Measurements from ENCODE around the gene LSR.

Gene LSR

DNA sequence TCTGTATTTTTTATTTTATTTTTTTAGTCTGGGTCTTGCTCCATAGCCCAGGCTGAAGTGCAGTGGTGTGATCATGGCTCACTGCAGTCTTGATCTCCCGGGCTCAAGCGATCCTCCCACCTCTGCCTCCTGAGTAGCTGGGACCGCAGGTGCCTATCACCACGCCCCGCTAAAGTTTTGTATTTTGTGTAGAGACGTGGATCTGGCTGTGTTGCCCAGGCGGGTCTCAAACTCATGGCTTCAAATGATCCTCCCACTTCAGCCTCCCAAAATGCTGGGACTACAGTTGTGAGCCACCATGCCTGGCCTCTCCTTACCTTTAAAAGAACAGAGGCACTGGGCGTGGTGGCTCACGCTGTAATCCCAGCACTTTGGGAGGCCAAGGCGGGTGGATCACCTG, 38.9 kb downstream of the LSR start:
- no peaks in the 10 kb centered on the region for H3K27me3 ChIP-seq (replicated peaks; ENCODE audit: control insufficient read depth, insufficient read depth, low read length, poor library complexity, severe bottlenecking)
- H3K27ac ChIP-seq (ENCODE audit: insufficient read depth, low read length, poor library complexity, severe bottlenecking), result no peak overlapping the region
- no peaks in the 10 kb centered on the region for H3K9me3 ChIP-seq (ENCODE audit: control insufficient read depth, low read length)
- no peaks in the 10 kb centered on the region for H3K4me1 ChIP-seq (ENCODE audit: control insufficient read depth, insufficient read depth, low read length, poor library complexity, severe bottlenecking)
- DNase-seq, result no peak
- H3K36me3 ChIP-seq (ENCODE audit: control insufficient read depth, insufficient read depth, low read length), result no peaks in the 10 kb centered on the region
- no peak overlapping the region for H3K4me3 ChIP-seq (ENCODE audit: insufficient read depth, low read depth, low read length, poor library complexity, severe bottlenecking)

DNA sequence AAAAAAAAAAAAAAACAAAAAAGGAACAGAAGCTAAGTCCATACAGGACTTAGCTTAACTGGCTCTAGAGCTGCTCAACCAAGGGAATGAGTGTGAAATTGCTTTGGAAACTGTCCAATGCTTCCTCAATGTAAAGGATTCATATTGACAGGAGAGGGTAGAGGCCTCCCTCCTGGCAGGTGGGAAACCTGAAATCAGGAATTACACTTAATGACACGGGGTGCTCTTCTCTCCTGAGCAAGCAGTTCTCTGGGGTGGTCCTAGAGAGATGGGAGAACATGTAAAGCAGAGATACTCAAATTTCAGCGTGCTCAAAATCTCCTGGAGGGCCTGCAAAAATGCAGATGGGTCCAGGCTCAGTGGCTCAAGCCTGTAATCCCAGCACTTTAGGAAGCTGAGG, 39.5 kb downstream of the LSR start:
- no peak for DNase-seq
- Histone ChIP-seq H3K4me1 (ENCODE audit: control insufficient read depth, insufficient read depth, low read length, poor library complexity, severe bottlenecking) (no peaks in the 10 kb centered on the region), H3K4me3 (ENCODE audit: insufficient read depth, low read depth, low read length, poor library complexity, severe bottlenecking) (no peak overlapping the region), H3K27me3 (replicated peaks; ENCODE audit: control insufficient read depth, insufficient read depth, low read length, poor library complexity, severe bottlenecking) (no peaks in the 10 kb centered on the region), H3K9me3 (ENCODE audit: control insufficient read depth, low read length) (no peaks in the 10 kb centered on the region), H3K27ac (ENCODE audit: insufficient read depth, low read length, poor library complexity, severe bottlenecking) (no peak overlapping the region), H3K36me3 (ENCODE audit: control insufficient read depth, insufficient read depth, low read length) (no peaks in the 10 kb centered on the region)

DNA sequence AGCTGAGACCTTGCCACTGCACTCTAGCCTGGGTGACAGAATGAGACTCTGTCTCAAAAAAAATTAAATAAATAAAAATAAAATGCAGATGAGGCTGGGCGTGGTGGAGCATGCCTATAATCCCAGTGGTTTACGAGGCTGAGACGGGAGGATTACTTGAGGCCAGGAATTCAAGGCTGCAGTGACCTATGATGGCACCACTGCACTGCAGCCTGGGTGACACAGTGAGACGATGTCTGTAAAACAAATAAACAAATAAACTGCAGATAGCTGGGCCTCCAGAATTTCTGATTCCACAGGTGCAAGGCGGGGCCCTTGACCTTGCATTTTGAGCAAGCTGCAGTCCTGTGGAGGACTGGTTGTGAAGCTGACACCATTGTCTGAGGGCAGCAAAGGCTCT, 40.1 kb downstream of the LSR start:
- H3K27ac ChIP-seq (ENCODE audit: insufficient read depth, low read length, poor library complexity, severe bottlenecking), result no peak overlapping the region
- no peak overlapping the region for H3K4me3 ChIP-seq (ENCODE audit: insufficient read depth, low read depth, low read length, poor library complexity, severe bottlenecking)
- no peaks in the 10 kb centered on the region for H3K9me3 ChIP-seq (ENCODE audit: control insufficient read depth, low read length)
- no peak for DNase-seq
- H3K4me1 ChIP-seq (ENCODE audit: control insufficient read depth, insufficient read depth, low read length, poor library complexity, severe bottlenecking), result no peaks in the 10 kb centered on the region
- H3K27me3 ChIP-seq (replicated peaks; ENCODE audit: control insufficient read depth, insufficient read depth, low read length, poor library complexity, severe bottlenecking), result no peaks in the 10 kb centered on the region
- no peaks in the 10 kb centered on the region for H3K36me3 ChIP-seq (ENCODE audit: control insufficient read depth, insufficient read depth, low read length)

- no peaks in the 10 kb centered on the region for H3K9me3 ChIP-seq (ENCODE audit: control insufficient read depth, low read length)
- no peaks in the 10 kb centered on the region for H3K36me3 ChIP-seq (ENCODE audit: control insufficient read depth, insufficient read depth, low read length)
- no peaks in the 10 kb centered on the region for H3K27me3 ChIP-seq (replicated peaks; ENCODE audit: control insufficient read depth, insufficient read depth, low read length, poor library complexity, severe bottlenecking)
- H3K27ac ChIP-seq (ENCODE audit: insufficient read depth, low read length, poor library complexity, severe bottlenecking), result no peak overlapping the region
- peaks cover 1% of the 10 kb centered on the region for H3K4me1 ChIP-seq (ENCODE audit: control insufficient read depth, insufficient read depth, low read length, poor library complexity, severe bottlenecking)
- DNase-seq, result no peak
- no peak overlapping the region for H3K4me3 ChIP-seq (ENCODE audit: insufficient read depth, low read depth, low read length, poor library complexity, severe bottlenecking)
These were observed 41.8 kb downstream of the LSR start for GRCh38 chr19:35290381-35291127.

DNA sequence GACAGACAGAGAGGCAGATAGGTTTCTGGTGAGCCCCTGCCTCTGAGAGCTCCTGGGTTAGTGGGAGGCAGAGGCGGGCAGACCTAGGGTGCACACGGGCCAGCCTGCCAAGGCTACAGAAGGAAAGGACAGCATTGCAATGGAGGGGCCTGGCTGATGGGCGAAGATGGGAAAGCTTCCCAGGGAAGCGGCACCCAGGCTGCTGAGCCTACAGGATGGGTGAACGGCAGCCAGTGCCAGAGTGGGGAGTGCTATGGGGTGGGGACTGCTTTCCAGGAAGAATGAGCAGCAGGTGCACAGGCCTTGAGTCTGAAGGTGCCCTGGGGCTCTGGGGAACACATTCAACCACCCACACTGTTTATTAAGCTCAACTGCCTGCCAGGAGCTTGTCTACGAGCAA, 42.5 kb downstream of the LSR start:
- no peak for DNase-seq
- Histone ChIP-seq H3K27me3 (replicated peaks; ENCODE audit: control insufficient read depth, insufficient read depth, low read length, poor library complexity, severe bottlenecking) (no peaks in the 10 kb centered on the region), H3K36me3 (ENCODE audit: control insufficient read depth, insufficient read depth, low read length) (no peaks in the 10 kb centered on the region), H3K9me3 (ENCODE audit: control insufficient read depth, low read length) (no peaks in the 10 kb centered on the region), H3K4me1 (ENCODE audit: control insufficient read depth, insufficient read depth, low read length, poor library complexity, severe bottlenecking) (peaks cover 8% of the 10 kb centered on the region), H3K27ac (ENCODE audit: insufficient read depth, low read length, poor library complexity, severe bottlenecking) (no peak overlapping the region), H3K4me3 (ENCODE audit: insufficient read depth, low read depth, low read length, poor library complexity, severe bottlenecking) (no peak overlapping the region)

- no peak within 1 kb of the TSS for H3K4me3 ChIP-seq (ENCODE audit: insufficient read depth, low read depth, low read length, poor library complexity, severe bottlenecking)
- DNase-seq, result no peak
- H3K9me3 ChIP-seq (ENCODE audit: control insufficient read depth, low read length), result no peaks in the 10 kb centered on the region
- peaks cover 8% of the 10 kb centered on the region for H3K4me1 ChIP-seq (ENCODE audit: control insufficient read depth, insufficient read depth, low read length, poor library complexity, severe bottlenecking)
- no peak within 1 kb of the TSS for H3K27ac ChIP-seq (ENCODE audit: insufficient read depth, low read length, poor library complexity, severe bottlenecking)
- H3K27me3 ChIP-seq (replicated peaks; ENCODE audit: control insufficient read depth, insufficient read depth, low read length, poor library complexity, severe bottlenecking), result no peaks in the 10 kb centered on the region
- no peaks in the 10 kb centered on the region for H3K36me3 ChIP-seq (ENCODE audit: control insufficient read depth, insufficient read depth, low read length)
These were observed 43.1 kb downstream of the LSR start, which contains the start of gene MAG for GRCh38 chr19:35291916-35292315. TSS of gene MAG (plus strand) at chr19:35292161. CDS start at chr19:35295409, 3,248 bp downstream.

DNA sequence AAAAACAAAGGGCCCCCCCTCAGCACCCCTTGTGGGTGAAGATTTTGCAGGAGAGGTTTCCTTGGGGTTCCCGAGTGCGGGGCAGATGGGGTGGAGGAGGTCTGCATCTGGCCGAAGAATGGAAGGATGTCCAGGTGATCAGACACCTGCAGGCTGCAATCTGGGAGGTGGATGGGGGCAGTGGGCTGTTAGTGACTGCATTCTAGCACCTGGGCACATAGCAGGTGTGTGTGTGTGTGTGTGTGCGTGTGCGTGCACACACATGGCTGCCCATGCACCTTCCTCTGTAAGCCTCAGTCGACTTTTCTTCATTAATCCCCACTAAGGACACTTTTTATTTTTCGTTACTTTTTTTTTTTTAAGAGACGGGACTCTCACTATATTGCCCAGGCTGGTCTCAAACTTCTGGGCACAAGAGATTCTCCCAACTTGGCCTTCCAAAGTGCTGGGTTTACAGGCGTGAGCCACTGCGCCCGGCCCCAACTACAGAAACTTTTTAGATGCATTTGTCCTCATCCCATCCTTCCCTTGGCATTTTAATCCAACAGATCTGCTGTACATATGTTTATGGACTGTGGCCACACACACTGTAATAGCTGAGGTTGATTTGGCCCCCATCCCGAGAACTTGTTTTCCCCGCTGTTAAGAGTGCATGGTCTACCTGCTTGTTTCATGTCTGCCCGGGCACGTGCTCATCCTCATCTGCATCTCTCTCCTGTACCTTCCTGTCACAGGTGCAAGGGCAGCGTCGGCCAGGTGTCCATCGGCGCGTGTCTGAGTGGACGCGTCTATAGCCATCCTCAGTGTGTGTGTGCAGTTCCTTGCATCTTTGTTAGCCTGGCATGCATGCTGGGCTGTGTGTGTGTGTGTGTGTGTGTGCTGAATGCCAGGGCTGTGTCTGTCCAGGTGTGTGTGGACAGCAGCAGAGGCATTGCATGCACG, 43.9 kb downstream of the LSR start:
- H3K4me1 ChIP-seq (ENCODE audit: control insufficient read depth, insufficient read depth, low read length, poor library complexity, severe bottlenecking), result peaks cover 8% of the 10 kb centered on the region
- H3K9me3 ChIP-seq (ENCODE audit: control insufficient read depth, low read length), result no peaks in the 10 kb centered on the region
- no peak overlapping the region for H3K27ac ChIP-seq (ENCODE audit: insufficient read depth, low read length, poor library complexity, severe bottlenecking)
- no peak for DNase-seq
- H3K36me3 ChIP-seq (ENCODE audit: control insufficient read depth, insufficient read depth, low read length), result no peaks in the 10 kb centered on the region
- H3K4me3 ChIP-seq (ENCODE audit: insufficient read depth, low read depth, low read length, poor library complexity, severe bottlenecking), result no peak overlapping the region
- H3K27me3 ChIP-seq (replicated peaks; ENCODE audit: control insufficient read depth, insufficient read depth, low read length, poor library complexity, severe bottlenecking), result no peaks in the 10 kb centered on the region

DNA sequence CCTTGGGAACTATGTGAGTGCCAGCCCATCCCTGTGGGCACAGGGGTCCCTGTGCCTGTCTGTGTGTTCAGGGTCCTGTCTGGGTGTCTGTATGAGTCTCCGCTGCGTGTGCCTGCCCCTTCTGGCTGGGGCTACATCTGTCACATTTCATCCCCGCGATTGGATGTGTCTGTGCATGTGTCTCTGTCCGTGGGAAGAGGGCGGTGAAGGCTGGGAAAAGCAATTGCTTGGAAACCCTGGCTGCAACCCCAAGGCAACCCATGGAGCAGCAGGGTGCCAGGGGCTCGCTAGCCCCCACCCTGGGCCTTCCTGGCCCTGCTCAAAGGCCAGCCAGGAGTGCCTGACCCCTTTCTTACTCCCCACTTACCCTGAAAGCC, 44.5 kb downstream of the LSR start:
- Histone ChIP-seq H3K27me3 (replicated peaks; ENCODE audit: control insufficient read depth, insufficient read depth, low read length, poor library complexity, severe bottlenecking) (no peaks in the 10 kb centered on the region), H3K36me3 (ENCODE audit: control insufficient read depth, insufficient read depth, low read length) (no peaks in the 10 kb centered on the region), H3K27ac (ENCODE audit: insufficient read depth, low read length, poor library complexity, severe bottlenecking) (no peak overlapping the region), H3K4me1 (ENCODE audit: control insufficient read depth, insufficient read depth, low read length, poor library complexity, severe bottlenecking) (peaks cover 8% of the 10 kb centered on the region), H3K4me3 (ENCODE audit: insufficient read depth, low read depth, low read length, poor library complexity, severe bottlenecking) (no peak overlapping the region), H3K9me3 (ENCODE audit: control insufficient read depth, low read length) (no peaks in the 10 kb centered on the region)
- no peak for DNase-seq

DNA sequence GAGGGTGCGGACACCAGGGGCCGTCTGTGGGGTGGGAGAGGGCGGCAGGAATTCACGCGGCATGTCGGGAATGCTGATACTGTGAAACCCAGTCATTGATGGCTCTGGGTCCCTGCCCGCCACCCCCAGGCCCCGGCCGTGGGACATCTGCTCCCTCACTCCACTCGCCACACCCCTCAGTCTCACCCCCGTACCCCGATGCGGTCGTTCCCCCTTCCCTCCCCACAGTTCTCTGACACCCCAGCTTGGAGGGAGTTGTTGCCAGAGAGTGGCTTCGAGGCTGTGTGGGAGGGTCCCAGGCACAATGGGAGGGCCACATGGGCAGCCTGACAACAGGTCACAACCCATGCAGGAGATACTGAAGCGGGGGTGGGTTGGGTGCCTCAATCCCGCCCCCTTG, 45.0 kb downstream of the LSR start:
- Histone ChIP-seq H3K27me3 (replicated peaks; ENCODE audit: control insufficient read depth, insufficient read depth, low read length, poor library complexity, severe bottlenecking) (no peaks in the 10 kb centered on the region), H3K4me3 (ENCODE audit: insufficient read depth, low read depth, low read length, poor library complexity, severe bottlenecking) (no peak overlapping the region), H3K9me3 (ENCODE audit: control insufficient read depth, low read length) (no peaks in the 10 kb centered on the region), H3K36me3 (ENCODE audit: control insufficient read depth, insufficient read depth, low read length) (no peaks in the 10 kb centered on the region), H3K4me1 (ENCODE audit: control insufficient read depth, insufficient read depth, low read length, poor library complexity, severe bottlenecking) (peaks cover 8% of the 10 kb centered on the region), H3K27ac (ENCODE audit: insufficient read depth, low read length, poor library complexity, severe bottlenecking) (no peak overlapping the region)
- DNase-seq, result no peak

GRCh38 chr19:35294328-35294727, 45.5 kb downstream of the LSR start:
- H3K27me3 ChIP-seq (replicated peaks; ENCODE audit: control insufficient read depth, insufficient read depth, low read length, poor library complexity, severe bottlenecking), result no peaks in the 10 kb centered on the region
- H3K4me3 ChIP-seq (ENCODE audit: insufficient read depth, low read depth, low read length, poor library complexity, severe bottlenecking), result no peak overlapping the region
- no peaks in the 10 kb centered on the region for H3K9me3 ChIP-seq (ENCODE audit: control insufficient read depth, low read length)
- no peak for DNase-seq
- H3K36me3 ChIP-seq (ENCODE audit: control insufficient read depth, insufficient read depth, low read length), result no peaks in the 10 kb centered on the region
- no peak overlapping the region for H3K27ac ChIP-seq (ENCODE audit: insufficient read depth, low read length, poor library complexity, severe bottlenecking)
- peaks cover 8% of the 10 kb centered on the region for H3K4me1 ChIP-seq (ENCODE audit: control insufficient read depth, insufficient read depth, low read length, poor library complexity, severe bottlenecking)

All from effector memory CD4-positive, alpha-beta T cell (primary cell).